Measurements from ENCODE around the gene DNASE1L3.

DNA sequence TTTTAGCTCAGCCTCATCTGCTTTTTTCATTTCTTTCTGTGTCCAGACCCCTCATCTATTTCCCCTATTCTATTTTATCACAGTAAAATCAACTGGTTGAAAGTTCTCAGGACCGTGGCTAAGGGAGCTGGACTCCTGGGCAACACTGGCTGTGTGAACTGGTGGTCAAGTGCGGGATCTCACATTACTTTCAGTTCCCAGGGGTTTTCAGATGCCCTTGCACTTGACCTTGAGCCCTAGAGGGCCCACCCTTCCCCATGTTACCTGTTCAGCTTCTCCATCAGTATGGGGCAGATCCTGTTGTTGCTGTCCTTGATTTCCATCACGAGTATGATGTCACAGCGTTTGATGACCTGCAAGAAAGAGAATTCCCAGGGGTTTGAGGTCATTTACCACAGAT lies 2.8 kb downstream of the DNASE1L3 start:
- TF ChIP-seq, protein P1, sequence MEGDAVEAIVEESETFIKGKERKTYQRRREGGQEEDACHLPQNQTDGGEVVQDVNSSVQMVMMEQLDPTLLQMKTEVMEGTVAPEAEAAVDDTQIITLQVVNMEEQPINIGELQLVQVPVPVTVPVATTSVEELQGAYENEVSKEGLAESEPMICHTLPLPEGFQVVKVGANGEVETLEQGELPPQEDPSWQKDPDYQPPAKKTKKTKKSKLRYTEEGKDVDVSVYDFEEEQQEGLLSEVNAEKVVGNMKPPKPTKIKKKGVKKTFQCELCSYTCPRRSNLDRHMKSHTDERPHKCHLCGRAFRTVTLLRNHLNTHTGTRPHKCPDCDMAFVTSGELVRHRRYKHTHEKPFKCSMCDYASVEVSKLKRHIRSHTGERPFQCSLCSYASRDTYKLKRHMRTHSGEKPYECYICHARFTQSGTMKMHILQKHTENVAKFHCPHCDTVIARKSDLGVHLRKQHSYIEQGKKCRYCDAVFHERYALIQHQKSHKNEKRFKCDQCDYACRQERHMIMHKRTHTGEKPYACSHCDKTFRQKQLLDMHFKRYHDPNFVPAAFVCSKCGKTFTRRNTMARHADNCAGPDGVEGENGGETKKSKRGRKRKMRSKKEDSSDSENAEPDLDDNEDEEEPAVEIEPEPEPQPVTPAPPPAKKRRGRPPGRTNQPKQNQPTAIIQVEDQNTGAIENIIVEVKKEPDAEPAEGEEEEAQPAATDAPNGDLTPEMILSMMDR (IDR thresholded peaks at IDR 0.05; ENCODE audit: control extremely low read depth in 1 of 3, insufficient read depth in 1 of 3, low read depth in 1 of 3, low read length in 3 of 3), result no peak
- TF ChIP-seq YY1 (IDR thresholded peaks at IDR 0.05; ENCODE audit: low read depth, low read length) (no peak), BACH1 (IDR thresholded peaks at IDR 0.05; ENCODE audit: low read length) (no peak), CEBPB (IDR thresholded peaks at IDR 0.05; ENCODE audit: low read depth, low read length) (no peak), RAD21 (IDR thresholded peaks at IDR 0.05 in 1 of 2, conservative IDR thresholded peaks at IDR 0.05 in 1 of 2; ENCODE audit: low read depth in 2 of 2, low read length in 2 of 2) (no peak), EZH2 (IDR thresholded peaks at IDR 0.05; ENCODE audit: low read depth, low read length, severe bottlenecking) (no peak)
- TF ChIP-seq, protein P2, sequence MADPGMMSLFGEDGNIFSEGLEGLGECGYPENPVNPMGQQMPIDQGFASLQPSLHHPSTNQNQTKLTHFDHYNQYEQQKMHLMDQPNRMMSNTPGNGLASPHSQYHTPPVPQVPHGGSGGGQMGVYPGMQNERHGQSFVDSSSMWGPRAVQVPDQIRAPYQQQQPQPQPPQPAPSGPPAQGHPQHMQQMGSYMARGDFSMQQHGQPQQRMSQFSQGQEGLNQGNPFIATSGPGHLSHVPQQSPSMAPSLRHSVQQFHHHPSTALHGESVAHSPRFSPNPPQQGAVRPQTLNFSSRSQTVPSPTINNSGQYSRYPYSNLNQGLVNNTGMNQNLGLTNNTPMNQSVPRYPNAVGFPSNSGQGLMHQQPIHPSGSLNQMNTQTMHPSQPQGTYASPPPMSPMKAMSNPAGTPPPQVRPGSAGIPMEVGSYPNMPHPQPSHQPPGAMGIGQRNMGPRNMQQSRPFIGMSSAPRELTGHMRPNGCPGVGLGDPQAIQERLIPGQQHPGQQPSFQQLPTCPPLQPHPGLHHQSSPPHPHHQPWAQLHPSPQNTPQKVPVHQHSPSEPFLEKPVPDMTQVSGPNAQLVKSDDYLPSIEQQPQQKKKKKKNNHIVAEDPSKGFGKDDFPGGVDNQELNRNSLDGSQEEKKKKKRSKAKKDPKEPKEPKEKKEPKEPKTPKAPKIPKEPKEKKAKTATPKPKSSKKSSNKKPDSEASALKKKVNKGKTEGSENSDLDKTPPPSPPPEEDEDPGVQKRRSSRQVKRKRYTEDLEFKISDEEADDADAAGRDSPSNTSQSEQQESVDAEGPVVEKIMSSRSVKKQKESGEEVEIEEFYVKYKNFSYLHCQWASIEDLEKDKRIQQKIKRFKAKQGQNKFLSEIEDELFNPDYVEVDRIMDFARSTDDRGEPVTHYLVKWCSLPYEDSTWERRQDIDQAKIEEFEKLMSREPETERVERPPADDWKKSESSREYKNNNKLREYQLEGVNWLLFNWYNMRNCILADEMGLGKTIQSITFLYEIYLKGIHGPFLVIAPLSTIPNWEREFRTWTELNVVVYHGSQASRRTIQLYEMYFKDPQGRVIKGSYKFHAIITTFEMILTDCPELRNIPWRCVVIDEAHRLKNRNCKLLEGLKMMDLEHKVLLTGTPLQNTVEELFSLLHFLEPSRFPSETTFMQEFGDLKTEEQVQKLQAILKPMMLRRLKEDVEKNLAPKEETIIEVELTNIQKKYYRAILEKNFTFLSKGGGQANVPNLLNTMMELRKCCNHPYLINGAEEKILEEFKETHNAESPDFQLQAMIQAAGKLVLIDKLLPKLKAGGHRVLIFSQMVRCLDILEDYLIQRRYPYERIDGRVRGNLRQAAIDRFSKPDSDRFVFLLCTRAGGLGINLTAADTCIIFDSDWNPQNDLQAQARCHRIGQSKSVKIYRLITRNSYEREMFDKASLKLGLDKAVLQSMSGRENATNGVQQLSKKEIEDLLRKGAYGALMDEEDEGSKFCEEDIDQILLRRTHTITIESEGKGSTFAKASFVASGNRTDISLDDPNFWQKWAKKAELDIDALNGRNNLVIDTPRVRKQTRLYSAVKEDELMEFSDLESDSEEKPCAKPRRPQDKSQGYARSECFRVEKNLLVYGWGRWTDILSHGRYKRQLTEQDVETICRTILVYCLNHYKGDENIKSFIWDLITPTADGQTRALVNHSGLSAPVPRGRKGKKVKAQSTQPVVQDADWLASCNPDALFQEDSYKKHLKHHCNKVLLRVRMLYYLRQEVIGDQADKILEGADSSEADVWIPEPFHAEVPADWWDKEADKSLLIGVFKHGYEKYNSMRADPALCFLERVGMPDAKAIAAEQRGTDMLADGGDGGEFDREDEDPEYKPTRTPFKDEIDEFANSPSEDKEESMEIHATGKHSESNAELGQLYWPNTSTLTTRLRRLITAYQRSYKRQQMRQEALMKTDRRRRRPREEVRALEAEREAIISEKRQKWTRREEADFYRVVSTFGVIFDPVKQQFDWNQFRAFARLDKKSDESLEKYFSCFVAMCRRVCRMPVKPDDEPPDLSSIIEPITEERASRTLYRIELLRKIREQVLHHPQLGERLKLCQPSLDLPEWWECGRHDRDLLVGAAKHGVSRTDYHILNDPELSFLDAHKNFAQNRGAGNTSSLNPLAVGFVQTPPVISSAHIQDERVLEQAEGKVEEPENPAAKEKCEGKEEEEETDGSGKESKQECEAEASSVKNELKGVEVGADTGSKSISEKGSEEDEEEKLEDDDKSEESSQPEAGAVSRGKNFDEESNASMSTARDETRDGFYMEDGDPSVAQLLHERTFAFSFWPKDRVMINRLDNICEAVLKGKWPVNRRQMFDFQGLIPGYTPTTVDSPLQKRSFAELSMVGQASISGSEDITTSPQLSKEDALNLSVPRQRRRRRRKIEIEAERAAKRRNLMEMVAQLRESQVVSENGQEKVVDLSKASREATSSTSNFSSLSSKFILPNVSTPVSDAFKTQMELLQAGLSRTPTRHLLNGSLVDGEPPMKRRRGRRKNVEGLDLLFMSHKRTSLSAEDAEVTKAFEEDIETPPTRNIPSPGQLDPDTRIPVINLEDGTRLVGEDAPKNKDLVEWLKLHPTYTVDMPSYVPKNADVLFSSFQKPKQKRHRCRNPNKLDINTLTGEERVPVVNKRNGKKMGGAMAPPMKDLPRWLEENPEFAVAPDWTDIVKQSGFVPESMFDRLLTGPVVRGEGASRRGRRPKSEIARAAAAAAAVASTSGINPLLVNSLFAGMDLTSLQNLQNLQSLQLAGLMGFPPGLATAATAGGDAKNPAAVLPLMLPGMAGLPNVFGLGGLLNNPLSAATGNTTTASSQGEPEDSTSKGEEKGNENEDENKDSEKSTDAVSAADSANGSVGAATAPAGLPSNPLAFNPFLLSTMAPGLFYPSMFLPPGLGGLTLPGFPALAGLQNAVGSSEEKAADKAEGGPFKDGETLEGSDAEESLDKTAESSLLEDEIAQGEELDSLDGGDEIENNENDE (IDR thresholded peaks at IDR 0.05; ENCODE audit: insufficient replicate concordance, low read length), result no peak

All from H1 (cell line).